ENCODE data around the gene ALMS1.

DNA sequence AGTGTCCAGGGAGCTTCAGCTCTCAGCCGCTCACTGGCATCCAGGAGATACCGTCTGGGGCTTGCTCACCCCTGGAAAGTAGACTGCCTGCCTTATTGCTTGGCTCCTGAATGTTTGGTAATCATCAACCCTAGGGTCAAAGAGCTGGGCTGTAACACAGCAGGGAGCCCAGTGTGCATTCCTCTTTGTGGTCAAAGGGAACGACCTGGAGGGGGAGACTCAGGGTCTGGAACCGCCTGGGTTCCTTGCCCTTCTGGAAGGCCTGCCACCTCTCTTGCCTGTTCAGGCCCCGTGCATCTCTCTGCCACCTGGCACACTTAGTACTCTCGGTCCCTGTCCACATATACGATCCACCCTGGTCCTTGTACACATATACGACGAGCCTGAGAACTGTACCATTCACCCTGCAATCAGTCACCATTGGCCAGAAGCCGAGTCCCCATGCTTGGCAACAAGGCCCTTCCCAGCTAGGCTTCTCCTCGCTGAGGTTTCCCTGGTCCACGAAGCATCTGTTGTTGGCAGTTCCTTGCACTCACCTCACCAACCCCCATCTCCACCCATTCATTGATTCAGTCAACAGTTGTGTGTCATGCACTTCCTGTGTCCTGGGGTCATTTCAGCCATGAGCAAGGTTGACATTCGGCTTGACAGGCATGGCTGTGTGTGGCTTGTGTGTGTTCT is 256.8 kb downstream of the ALMS1 start, which contains the start of gene NAT8:
- TF ChIP-seq RCOR1 (IDR thresholded peaks at IDR 0.05; ENCODE audit: low read length) (no peak), RAD21 (IDR thresholded peaks at IDR 0.05; ENCODE audit: low read length) (no peak), POLR2AphosphoS5 (IDR thresholded peaks at IDR 0.05; ENCODE audit: low read depth, low read length) (no peak), CHD2 (IDR thresholded peaks at IDR 0.05; ENCODE audit: low read length, partially characterized antibody) (no peak), EZH2phosphoT487 (IDR thresholded peaks at IDR 0.05; ENCODE audit: borderline replicate concordance, low read depth) (no peak)
- TF ChIP-seq, protein P1, sequence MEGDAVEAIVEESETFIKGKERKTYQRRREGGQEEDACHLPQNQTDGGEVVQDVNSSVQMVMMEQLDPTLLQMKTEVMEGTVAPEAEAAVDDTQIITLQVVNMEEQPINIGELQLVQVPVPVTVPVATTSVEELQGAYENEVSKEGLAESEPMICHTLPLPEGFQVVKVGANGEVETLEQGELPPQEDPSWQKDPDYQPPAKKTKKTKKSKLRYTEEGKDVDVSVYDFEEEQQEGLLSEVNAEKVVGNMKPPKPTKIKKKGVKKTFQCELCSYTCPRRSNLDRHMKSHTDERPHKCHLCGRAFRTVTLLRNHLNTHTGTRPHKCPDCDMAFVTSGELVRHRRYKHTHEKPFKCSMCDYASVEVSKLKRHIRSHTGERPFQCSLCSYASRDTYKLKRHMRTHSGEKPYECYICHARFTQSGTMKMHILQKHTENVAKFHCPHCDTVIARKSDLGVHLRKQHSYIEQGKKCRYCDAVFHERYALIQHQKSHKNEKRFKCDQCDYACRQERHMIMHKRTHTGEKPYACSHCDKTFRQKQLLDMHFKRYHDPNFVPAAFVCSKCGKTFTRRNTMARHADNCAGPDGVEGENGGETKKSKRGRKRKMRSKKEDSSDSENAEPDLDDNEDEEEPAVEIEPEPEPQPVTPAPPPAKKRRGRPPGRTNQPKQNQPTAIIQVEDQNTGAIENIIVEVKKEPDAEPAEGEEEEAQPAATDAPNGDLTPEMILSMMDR (IDR thresholded peaks at IDR 0.05): no peak
- TF ChIP-seq, protein P2, sequence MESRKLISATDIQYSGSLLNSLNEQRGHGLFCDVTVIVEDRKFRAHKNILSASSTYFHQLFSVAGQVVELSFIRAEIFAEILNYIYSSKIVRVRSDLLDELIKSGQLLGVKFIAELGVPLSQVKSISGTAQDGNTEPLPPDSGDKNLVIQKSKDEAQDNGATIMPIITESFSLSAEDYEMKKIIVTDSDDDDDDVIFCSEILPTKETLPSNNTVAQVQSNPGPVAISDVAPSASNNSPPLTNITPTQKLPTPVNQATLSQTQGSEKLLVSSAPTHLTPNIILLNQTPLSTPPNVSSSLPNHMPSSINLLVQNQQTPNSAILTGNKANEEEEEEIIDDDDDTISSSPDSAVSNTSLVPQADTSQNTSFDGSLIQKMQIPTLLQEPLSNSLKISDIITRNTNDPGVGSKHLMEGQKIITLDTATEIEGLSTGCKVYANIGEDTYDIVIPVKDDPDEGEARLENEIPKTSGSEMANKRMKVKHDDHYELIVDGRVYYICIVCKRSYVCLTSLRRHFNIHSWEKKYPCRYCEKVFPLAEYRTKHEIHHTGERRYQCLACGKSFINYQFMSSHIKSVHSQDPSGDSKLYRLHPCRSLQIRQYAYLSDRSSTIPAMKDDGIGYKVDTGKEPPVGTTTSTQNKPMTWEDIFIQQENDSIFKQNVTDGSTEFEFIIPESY (IDR thresholded peaks at IDR 0.05; ENCODE audit: borderline replicate concordance, low read depth): no peak
